BJ (cell line): Measurements from ENCODE around the gene PRDM2. TPM values are rescaled to one million over a fixed set of nuclear protein-coding genes. Genes with fewer than 3 reads are reported as not detected.

ENCODE experiments used
- CTCF ChIA-PET: fragments of 350-600 bp; formaldehyde crosslinking; extraction: SDS; loops from one replicate; lab custom pipeline; 2021; ENCODE audit warnings: antibody characterized with exemption, inconsistent platforms; lab: Yijun Ruan, JAX
- POLR2A ChIA-PET: fragments of 300-600 bp; sonication (Branson Sonifier 250); formaldehyde crosslinking; extraction: SDS; loops from one replicate; lab custom pipeline; 2021; ENCODE audit warnings: antibody characterized with exemption; lab: Charles Lee
- DNase-seq: peaks from one replicate; pipeline ENCODE4 v3.0.0-alpha.2; 2011; ENCODE audit warnings: low read depth
- H3K27me3 ChIP-seq: 2 replicates; pipeline ENCODE4 v1.6.0; 2011; ENCODE audit warnings: low read length; ENCODE audit not compliant: control insufficient read depth, insufficient read depth
- H3K36me3 ChIP-seq: 2 replicates; pipeline ENCODE4 v1.5.1; 2011; ENCODE audit warnings: low read length; ENCODE audit not compliant: control insufficient read depth, insufficient read depth
- H3K4me3 ChIP-seq: 2 replicates; pipeline ENCODE4 v1.5.1; 2011; ENCODE audit warnings: low read depth, mild to moderate bottlenecking, control low read depth, low read length
- polyA plus RNA-seq: library from polyadenylated mRNA; depleted of rRNA; stranded (reverse); fragments of >200 nt; gene quantifications from 2 replicates; pipeline ENCODE4 v1.2.3, GENCODE V29; 2011
- TF ChIP-seq, protein P1 (sequence below): IDR thresholded peaks from 2 replicates; pipeline ENCODE4 v1.5.1; 2011; ENCODE audit warnings: low read depth, mild to moderate bottlenecking, control low read depth, inconsistent platforms, low read length, moderate library complexity; ENCODE audit not compliant: insufficient read depth

PRDM2 gene
- polyA plus RNA-seq, 1 experiment, result 9.6 TPM

DNA sequence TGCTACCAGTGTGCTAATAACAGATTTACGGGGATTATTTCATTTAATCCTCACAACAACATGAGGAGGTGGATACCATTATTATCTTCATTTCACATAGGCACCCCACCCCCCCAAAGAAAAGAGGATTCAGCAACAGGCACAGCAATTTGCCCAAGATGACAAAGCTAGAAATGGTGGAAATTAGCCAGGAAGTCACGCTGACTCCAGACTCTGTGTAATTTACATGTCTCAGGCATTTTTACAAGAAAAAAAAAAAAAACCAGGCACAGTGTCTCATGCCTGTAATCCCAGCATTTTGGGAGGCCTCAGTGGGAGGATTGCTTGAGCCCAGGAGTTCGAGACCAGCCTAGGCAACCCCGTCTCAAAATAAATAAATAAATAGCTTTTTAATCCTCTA lies 37.5 kb upstream of the PRDM2 start:
- CTCF ChIA-PET, result interaction anchor here (0.6 to 1.4 kb wide), 3 partner anchors 64 to 162 kb away, joined by 3 to 4 read pairs (median 3); no protein-coding TSS in a partner anchor
- peak; percentile 54 for DNase-seq
- H3K4me3 ChIP-seq, result no peak overlapping the region
- no peaks in the 10 kb centered on the region for H3K27me3 ChIP-seq
- POLR2A ChIA-PET, result no interaction called here
- H3K36me3 ChIP-seq, result no peaks in the 10 kb centered on the region
- TF ChIP-seq, protein P1, sequence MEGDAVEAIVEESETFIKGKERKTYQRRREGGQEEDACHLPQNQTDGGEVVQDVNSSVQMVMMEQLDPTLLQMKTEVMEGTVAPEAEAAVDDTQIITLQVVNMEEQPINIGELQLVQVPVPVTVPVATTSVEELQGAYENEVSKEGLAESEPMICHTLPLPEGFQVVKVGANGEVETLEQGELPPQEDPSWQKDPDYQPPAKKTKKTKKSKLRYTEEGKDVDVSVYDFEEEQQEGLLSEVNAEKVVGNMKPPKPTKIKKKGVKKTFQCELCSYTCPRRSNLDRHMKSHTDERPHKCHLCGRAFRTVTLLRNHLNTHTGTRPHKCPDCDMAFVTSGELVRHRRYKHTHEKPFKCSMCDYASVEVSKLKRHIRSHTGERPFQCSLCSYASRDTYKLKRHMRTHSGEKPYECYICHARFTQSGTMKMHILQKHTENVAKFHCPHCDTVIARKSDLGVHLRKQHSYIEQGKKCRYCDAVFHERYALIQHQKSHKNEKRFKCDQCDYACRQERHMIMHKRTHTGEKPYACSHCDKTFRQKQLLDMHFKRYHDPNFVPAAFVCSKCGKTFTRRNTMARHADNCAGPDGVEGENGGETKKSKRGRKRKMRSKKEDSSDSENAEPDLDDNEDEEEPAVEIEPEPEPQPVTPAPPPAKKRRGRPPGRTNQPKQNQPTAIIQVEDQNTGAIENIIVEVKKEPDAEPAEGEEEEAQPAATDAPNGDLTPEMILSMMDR, result no peak

DNA sequence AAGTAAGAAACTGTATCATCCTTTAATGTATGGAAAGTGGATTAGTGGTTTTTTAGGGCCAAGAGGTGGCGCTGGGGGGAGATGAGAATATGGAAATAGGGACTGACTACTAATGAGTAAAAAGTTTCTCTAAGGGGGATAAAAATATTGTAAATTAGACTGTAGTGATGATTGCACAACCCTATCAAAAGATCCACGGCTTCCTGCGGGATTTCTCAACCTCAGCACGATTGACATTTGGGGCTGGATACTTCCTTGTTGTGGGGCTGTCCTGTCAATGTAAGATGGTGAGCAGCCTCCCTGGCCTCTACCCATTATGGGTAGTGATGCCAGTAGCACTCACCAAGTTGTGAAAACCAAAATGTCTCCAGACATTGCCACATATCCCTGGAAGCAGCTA lies 36.0 kb upstream of the PRDM2 start:
- H3K4me3 ChIP-seq, result no peak overlapping the region
- TF ChIP-seq, protein P1, result no peak
- ChIA-PET POLR2A (no interaction called here), CTCF (interaction anchor here (0.9 to 2.8 kb wide), 2 partner anchors 11 to 161 kb away, joined by 3 to 14 read pairs; no protein-coding TSS in a partner anchor)
- no peaks in the 10 kb centered on the region for H3K36me3 ChIP-seq
- no peak for DNase-seq
- H3K27me3 ChIP-seq, result no peaks in the 10 kb centered on the region

DNA sequence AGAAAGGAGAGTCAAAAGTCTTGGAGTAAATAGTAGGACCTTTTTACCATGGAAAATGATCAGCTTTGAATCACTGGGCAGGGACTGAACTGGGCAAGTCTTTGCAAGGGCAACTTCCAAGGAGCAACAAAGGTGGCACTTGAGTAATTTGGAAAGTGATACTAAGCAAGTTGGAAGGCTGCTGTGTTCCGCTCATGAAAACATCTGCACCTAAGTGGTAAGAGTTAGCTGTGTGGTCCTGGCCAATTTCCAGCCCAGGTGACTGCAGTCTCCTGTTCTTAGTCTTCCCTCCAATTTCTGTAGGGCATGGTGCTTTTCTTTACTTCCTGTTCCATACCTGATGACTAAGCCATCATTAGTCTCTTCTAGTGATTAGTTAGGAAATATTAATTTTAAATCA lies 35.5 kb upstream of the PRDM2 start:
- POLR2A ChIA-PET, result no interaction called here

DNA sequence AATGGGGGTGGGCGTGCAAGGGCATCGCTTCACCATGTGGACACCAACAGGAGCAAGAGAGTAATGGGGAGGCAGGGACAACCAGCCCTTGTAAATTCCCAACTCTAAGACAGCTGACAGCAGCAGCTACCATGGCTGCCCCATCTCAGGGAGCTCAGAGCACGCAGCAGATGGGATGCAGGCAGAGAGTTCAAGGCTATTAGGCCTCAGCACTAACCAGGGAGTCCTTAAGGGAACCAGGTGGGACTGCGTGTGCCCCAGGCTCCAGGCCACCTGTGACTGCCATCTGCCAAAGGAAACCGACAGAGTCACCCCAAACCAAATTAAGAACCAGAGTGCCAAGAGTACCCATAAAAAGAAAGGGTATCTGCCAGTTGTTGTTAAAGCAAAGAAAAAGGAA lies 33.7 kb upstream of the PRDM2 start:
- CTCF ChIA-PET, result interaction anchor here (1.8 to 2.9 kb wide), 7 partner anchors 8 to 296 kb away, joined by 4 to 16 read pairs (median 12); no protein-coding TSS in a partner anchor
- POLR2A ChIA-PET, result no interaction called here
- H3K4me3 ChIP-seq, result no peak overlapping the region
- TF ChIP-seq, protein P1, result no peak
- H3K27me3 ChIP-seq, result no peaks in the 10 kb centered on the region
- DNase-seq, result no peak
- H3K36me3 ChIP-seq, result no peaks in the 10 kb centered on the region

More for the DNA sequence above, 35.5 kb upstream of the PRDM2 start:
- no peak overlapping the region for H3K4me3 ChIP-seq
- H3K36me3 ChIP-seq, result no peaks in the 10 kb centered on the region
- TF ChIP-seq, protein P1, result no peak
- H3K27me3 ChIP-seq, result no peaks in the 10 kb centered on the region
- no peak for DNase-seq
- CTCF ChIA-PET, result interaction anchor here (0.7 to 2.8 kb wide), 5 partner anchors 10 to 296 kb away, joined by 4 to 14 read pairs (median 4); no protein-coding TSS in a partner anchor

DNA sequence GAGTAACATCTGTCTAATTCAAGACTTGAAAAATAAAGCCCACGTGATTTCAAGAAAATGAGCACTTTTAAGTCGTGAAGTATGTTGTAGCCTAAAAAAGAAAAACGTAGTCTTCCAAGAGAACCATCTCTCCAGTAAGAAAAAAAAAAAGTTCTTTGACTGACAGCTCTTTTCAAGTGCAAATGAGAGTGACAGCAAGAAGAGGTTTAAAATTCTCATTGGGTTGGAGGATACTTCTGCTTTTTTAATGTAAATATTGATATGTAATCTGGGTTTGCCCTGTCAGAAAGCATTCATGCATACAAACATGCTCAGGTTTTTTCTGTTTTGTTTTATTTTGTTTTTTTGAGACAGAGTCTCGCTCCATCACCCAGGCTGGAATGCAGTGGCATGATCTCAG lies 32.3 kb upstream of the PRDM2 start:
- ChIA-PET CTCF (interaction anchor here (1.1 to 2.9 kb wide), 4 partner anchors 58 to 293 kb away, joined by 3 to 16 read pairs (median 8); no protein-coding TSS in a partner anchor), POLR2A (no interaction called here)
- Histone ChIP-seq H3K36me3 (no peaks in the 10 kb centered on the region), H3K27me3 (no peaks in the 10 kb centered on the region), H3K4me3 (no peak overlapping the region)
- TF ChIP-seq, protein P1, result no peak
- DNase-seq, result no peak
